HG03196 (cell line): ENCODE data around the gene TIMP2.
"Not testable (repeated sequence)": the region's sequence is repeated elsewhere in the genome, so short reads cannot be mapped to it uniquely, and the experiment has no call there.

Source experiments
- ATAC-seq: cut with Tn5 transposase; IDR thresholded peaks from one replicate; pipeline ENCODE4 v1.9.1; 2021; ENCODE audit not compliant: unreplicated experiment

TIMP2 gene

GRCh38 chr17:78908426-78908825 lies 16.8 kb downstream of the TIMP2 start:
- no peak for ATAC-seq

DNA sequence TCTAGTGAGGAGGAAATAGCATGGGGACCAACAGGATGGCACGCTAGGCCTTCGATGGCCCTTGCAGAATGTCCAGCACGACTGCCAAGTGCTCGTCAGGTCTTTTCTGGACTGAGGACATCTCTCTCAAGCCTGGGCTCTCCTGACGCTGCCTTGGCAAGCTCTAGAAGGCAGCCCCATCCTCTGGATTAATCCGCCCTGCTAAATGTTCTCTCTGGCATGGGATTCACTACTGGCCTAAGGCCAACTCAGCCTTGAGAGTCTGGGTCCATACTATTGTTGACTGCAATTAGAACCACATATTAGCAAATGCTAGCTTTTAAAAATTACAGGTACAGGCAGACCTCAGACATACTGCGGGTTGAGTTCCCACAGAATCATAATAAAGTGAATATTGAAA lies 19.6 kb downstream of the TIMP2 start:
- ATAC-seq: no peak

GRCh38 chr17:78905116-78905515 lies 20.1 kb downstream of the TIMP2 start:
- no peak for ATAC-seq

GRCh38 chr17:78904371-78904770 lies 20.8 kb downstream of the TIMP2 start:
- ATAC-seq: no peak

GRCh38 chr17:78903101-78903779 lies 21.9 kb downstream of the TIMP2 start, which contains the start of gene CEP295NL:
Gene CEP295NL, minus strand, starts transcription at chr17:78903201. Its CDS starts 1,373 bp downstream, at chr17:78901828.
- ATAC-seq: no peak

- not testable (repeated sequence) for ATAC-seq
Observed at GRCh38 chr17:78902231-78902630, 23.0 kb downstream of the TIMP2 start.

GRCh38 chr17:78901806-78902205 lies 23.4 kb downstream of the TIMP2 start:
- ATAC-seq: no peak

- ATAC-seq: no peak
Observed at GRCh38 chr17:78900816-78901215, 24.4 kb downstream of the TIMP2 start.

GRCh38 chr17:78899361-78900260 lies 25.6 kb downstream of the TIMP2 start:
- ATAC-seq: no peak

- ATAC-seq: no peak
Observed at GRCh38 chr17:78898947-78899346, 26.2 kb downstream of the TIMP2 start.

DNA sequence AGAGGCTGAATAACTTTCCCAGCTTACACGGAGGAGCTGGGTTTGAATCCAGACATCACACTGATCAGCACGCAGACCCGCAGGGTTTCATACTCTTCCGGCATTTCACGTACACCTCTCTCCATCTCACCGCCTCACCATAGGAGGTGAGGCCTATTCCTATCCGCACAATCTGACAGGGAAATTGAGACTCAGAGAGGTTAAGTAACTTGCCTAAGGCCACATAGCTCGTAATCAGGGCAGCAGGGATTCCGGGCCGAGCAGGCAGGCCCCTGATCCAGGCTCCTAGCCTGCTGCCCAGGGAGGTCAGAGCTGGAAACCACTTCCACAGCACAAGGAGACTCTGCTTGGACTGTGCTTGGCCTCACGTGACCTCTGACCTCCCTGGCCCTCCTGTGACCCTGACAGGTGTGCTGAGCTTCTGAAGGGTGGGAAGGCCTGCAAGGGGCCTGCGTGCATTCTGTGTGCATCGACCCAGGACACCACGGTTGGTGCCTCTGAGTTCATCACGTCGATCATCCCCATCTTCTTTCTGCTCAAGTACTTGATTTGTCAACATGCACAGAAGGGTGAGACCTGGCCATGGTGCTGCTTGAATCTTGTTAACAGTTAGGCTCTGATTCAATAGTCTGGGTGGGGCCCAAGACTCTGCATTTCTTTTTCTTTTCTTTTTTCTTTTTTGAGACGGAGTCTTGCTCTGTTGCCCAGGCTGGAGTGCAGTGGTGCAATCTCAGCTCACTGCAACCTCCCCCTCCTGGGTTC lies 26.9 kb downstream of the TIMP2 start:
- ATAC-seq: no peak

- ATAC-seq: no peak
Observed at GRCh38 chr17:78897664-78898047, 27.5 kb downstream of the TIMP2 start.

GRCh38 chr17:78896834-78897663 lies 28.1 kb downstream of the TIMP2 start:
- no peak for ATAC-seq

DNA sequence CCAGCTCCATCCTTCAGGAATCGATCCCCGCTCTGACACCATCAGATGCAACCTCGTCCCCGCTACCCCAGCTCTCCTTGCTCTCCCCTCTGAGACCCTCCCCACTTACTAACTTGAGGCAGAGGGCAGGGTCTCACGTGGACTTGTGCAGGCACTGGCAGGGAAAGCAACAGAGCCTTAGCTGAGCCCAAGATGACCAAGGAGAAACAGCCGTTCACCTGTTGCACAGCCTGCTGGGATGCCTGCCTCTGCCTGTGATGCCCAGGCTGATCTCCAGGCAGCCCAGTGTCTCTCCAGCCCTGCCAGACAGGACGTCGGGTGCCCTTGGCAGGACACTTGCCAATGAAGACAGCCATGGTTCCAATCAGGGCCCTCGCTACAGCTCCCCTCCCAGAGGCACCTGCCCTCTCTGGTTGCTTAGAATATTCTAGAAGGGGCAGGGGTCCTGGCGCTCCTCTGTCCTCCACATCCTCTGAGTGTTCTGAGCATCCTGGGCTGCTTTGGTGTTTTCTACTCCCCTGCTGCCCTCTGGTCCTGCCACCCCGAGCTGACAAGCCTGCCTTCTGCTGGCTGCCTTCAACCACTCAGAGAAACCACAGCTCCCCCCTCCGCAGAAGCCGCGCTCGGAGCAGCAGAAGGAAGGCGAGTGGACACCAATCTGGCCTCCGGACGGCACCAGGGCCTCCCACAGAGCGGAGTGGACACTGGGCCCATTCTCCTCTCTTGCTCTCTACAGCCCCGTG lies 28.9 kb downstream of the TIMP2 start:
- no peak for ATAC-seq

DNA sequence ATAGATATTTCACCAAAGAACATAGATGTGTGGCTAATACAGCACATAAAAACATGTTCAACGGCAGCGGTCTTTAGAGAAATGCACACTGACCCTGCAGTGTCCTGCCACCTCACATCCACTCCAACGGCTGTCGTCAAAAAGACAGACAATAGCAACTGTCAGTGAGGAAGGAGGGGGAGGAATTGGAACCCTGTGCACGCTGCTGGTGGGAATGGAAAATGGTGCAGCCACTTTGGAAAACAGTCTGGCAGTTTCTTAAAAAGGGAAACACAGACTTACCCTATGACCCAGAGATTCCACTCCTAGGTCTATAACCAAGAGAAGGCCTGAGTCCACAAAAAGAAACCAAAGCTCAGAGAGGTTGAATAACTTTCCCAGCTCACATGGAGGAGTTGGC lies 29.9 kb downstream of the TIMP2 start:
- ATAC-seq: no peak

DNA sequence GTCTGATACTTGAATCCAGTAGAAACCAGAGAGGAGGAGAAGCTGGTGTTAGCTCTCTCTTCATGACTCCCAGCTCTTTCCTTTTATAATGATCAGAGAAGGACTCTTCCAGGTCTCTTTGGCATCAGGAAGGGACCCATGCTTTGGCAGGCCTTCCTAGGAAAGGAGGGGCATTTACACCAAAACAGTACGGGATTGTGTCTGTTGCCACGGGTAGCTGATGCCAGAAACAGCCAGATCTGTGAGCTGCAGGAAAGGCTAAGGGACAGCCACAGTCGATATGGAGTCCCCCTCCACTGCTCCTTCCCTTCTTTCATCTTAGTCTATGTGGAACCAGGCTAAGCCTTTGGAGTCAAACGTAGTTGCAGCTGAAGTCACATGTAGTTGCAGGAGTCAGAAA lies 31.5 kb downstream of the TIMP2 start:
- no peak for ATAC-seq

DNA sequence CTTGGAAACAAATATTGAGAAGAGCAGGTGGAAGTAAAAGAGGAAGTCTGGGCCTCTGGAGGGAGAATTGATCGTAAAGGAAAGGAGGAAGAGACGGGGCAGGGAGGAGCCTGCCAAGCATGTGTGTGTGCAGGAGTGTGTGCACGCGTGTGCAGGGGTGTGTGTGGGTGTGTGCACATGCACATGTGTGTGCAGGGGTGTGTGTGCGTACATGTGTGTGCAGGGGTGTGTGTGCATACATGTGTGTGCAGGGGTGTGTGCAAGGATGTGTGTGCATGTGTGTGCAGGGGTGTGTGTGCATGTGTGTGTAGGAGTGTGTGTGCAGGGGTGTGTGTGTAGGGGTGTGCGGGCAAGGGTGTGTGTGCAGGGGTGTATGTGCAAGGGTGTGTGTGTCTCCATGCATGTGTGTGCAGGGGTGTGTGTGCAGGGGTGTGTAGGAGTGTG lies 32.2 kb downstream of the TIMP2 start:
- no peak for ATAC-seq

DNA sequence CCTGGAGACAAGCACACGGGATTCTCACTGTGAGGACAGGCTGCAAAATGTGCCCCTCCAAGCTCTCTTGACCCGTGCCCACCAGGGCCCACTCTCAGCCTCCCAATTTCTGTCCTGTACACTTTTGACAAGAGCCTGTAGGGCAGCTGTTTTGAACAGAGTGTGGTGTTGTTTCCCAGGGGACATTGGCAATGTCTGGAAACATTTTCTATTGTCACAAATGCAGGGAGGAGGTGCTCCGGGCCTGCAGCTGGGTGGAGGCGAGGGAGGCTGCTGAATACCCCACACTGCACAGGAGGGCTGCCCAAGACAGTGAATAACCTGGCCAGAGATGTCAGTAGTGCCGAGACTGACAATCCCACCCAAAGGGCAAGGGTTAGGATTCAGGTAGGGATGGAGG lies 32.7 kb downstream of the TIMP2 start:
- ATAC-seq: no peak

- ATAC-seq: no peak
Observed at GRCh38 chr17:78892062-78892456, 33.1 kb downstream of the TIMP2 start.
